NB4 (cell line): ENCODE results near the gene MCF2L.

Source experiments
- MYC ChIP-seq: IDR thresholded peaks from 2 replicates; pipeline ENCODE4 v1.6.1; 2011; ENCODE audit warnings: low read depth, low read length
- POLR2A ChIP-seq: IDR thresholded peaks from 2 replicates; pipeline ENCODE4 v1.6.1; 2011; ENCODE audit warnings: mild to moderate bottlenecking; ENCODE audit not compliant: insufficient read length; ENCODE audit errors: extremely low read depth

DNA sequence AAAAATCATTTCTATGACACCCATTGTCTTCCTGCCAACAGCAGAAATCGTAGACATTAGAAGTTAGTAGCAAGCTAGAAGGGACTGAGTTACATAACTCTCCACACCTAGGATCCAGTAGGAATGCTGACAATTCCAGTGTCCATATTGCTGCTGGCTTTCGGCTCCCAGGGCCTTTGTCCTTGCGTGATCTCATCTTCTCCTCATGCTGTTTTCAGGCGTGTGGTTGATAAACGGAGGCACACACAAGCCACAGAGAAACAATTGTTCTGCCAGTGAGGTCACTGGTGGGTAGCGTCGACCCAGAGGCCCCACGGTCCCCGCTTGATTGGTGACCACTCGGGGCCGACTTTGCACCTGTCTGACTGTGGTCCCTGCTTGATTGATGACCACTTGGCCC, 104.9 kb downstream of the MCF2L start:
- no peak for TF ChIP-seq POLR2A
- no peak for TF ChIP-seq MYC
